Right kidney (tissue), 9 donors: Measurements from ENCODE around the gene NECTIN4.
"Not testable (repeated sequence)": the region's sequence is repeated elsewhere in the genome, so short reads cannot be mapped to it uniquely, and the experiment has no call there.

ENCODE experiments used
- DNase-seq: peaks from one replicate; pipeline ENCODE4 v3.0.0-alpha.2; 2016
- long read RNA-seq, 8 donors: transcript quantifications; one replicate each; lab custom pipeline, GENCODE V29; 2026

The NECTIN4 gene
- long read RNA-seq, donor 1 = 0 reads
- long read RNA-seq, donor 2 = 0 reads
- long read RNA-seq, donor 3 = 0 reads
- long read RNA-seq, donor 4 = 0 reads
- long read RNA-seq, donor 5 = 0 reads
- long read RNA-seq, donor 6 = 0 reads
- long read RNA-seq, donor 7, partial matches to known transcripts = 0 of 1 reads
- long read RNA-seq, donor 7, other reads (novel, unspliced or antisense) = 0 of 1 reads
- long read RNA-seq, donor 8 = 0 reads

DNA sequence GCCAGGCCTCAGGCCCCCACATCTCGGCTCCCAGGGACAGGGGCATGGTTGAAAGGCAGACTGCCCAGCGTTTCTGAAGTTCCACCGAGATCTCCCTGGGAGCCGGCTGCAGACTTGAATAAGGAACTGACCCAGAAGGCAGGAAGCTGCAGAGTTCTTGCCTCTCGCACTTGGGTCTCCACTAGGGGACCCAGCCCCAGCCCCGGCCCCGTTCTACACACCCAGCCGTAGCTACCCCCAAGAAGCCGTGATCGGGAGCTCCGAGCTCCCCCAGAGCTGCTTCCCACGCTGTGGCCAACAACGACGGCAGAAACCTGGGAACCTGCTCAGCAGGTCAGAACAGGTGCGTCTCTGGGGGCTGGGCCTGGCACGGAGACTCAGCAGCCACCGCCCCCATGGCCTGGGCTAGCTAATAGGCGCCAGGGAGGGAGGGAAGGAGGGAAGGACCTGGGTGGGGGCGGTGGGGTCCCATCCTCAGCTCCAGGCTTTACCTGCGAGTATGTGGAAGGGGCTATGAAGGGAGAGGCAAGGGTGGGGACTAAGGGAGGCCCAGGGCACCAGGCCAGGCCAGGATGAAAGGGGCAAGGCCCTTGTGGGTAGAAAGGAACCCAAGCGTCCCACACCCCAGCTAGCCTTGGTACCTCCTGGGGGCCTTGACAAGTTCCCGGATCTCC lies at the start of gene NECTIN4:
NECTIN4 (minus strand) TSS at position 308 of the 674 bp plus-strand sequence; CDS start at position 46, 262 bp downstream.
- peak; percentile 42 for DNase-seq

GRCh38 chr1:161138431-161138830 lies 49.1 kb upstream of the NECTIN4 start:
- DNase-seq = no peak

DNA sequence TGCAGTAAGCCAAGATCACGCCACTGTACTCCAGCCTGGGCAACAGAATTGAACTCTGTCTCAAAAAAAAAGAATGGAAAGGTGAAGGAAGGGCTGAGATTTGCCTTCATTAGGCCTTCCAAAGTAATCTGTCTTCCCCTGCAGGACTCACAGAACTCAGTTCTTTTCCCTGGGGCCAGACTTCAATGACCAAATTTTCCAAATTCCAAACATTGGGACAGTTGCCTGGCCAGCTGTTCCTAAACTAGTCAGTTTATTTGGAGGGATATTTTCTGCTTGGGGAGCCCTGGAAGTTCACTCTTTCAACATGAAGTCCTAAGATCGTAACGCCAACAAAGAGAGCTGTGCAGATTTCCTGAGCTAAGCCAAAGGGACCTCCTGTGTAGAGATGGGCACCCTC lies 48.5 kb upstream of the NECTIN4 start:
- DNase-seq = no peak

DNA sequence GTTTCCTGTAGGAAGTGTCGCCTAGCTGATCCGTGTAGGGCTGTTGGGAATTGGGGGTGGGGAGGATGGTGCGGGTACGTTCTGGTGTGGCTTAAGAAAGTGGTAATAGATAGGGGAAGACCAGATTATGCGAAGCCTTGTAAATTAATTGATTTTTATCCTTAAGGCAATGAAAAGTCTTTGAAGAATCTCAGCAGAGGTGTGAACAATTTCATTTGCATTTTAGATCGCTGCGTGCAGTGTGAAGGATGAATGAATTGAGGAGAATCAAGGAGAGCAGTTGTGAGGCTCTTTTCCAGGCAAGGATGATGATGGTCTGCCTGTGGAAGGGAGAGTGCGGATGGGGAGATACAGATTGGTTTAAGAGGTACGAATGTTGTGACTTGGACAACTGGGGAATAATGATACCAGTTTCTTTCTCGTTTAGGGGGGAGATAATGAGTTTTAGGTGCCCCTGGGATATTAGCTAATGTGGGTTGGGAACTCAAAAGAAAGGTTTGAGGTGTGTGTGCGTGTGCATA lies 43.9 kb upstream of the NECTIN4 start:
- no peak for DNase-seq

DNA sequence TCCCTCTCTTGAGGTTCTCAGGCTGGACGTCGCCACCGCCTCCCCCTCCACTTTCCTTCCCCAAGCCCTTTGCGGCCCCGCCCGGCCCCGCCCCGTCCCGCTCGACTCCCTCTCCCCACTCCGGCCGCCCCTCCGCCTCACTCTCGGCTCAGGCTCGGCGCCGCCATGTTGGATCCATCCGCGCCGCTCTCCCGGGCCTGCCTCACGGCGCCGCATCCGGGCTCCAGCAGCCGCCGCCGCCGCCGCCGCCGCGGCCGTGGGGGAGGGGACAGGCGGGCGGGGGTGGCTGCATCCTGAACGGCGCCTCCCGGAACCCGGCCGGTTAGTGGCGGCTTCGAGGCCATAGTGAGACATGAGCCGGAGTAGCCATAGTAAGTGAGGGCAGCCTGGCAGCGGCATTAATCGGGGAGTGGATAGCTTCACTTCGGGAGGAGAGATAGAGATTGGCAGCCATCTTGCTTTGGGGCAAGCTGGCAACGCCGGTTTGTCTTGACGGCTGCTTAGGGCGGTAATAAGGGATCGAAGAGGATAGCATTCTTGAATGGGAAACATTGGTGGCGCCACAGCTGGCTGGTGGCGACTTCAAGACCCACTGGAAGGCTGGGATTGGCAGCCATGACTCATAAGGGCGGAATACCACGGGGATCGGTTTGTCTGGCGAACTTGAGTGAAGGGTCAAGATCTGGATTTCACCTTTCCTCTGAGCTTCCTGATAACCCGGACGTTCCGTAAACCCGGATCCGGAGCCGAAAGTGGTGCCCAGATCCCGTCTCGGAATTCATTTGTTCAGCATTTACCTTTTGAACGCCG lies 43.3 kb upstream of the NECTIN4 start, which contains the start of gene DEDD:
DEDD (minus strand) TSS at position 258 of the 810 bp plus-strand sequence. CDS start 8,205 bp downstream, outside the sequence.
- DNase-seq = peak; percentile 96

DNA sequence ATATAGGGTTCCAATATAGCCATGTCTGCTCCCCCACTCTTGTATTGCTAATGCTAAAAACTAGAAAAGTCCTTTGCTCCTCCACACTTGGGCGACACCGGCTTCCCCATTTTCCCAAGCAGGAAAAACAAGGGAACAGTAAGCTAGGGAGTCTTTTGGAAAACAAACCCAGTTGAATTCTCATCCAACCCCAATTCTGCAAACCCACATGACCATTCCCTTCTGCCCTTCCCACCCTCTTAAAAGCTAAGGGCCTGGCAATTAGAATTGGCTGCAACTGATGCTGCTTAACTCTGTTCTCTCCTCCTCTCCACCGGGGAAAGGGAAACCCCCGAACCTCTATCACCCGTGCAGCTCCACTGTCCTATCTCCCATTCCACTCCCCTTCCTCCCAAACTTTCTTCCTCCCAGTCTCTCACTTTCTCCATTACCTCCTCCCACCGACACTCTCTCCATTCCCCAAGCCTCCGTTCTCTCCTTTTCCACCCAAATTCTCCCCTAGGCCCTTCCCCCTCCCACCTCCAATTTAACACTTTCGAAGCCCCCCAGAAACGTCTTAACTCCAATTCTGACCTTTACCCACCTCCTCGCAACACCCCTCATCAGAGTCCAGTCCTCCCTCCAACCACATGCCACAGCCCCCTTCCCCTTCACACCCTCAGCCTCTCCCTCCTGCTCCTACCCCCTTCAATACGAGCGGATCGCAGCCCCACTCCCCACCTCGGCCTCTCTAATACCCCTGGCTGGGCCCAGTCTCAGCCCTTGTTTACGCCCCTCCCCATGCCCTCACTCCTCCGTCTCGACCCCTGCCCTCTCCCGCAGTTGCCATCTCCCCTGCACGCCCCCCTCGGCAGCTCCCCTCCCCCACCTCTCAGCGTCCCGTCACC lies 42.4 kb upstream of the NECTIN4 start:
- DNase-seq = peak; percentile 64

- DNase-seq = no peak
These were observed 40.9 kb upstream of the NECTIN4 start for GRCh38 chr1:161130266-161130665.

DNA sequence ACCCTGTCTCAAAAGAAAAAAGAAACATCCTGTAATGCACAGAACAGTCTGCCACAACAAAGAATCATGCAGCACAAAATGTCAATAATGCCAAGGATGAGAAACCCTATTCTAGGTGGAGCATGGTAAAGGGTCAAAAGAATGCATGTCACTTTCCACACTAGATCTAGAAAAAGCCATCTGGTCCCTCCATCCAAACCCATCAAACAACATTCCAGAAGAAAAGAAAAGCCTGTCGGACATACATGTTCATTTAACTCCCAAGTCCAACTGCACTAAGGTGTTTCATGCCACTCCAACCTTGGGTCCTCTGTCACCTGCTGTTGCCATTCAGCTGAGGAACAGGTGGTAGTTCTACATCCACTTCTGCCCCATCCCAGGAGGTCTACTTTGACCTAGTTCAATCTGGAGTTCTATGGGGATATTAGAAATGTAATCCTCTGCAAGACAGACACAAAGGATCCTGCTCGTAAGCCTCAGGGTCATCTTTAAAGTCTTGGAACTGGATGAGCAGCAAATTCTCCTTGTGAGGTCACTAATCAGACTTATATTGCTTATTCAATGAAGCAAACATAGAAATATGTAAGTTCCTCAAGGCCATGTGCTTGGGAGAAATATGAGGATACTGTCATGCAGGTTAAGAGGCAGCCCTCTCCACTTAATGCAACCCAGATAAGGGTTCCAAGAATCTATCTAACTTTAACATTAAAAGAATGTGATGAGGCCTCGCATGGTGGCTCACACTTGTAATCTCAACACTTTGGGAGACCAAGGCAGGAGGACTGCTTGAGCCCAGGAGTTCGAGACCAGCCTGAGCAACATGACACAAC lies 39.4 kb upstream of the NECTIN4 start:
- no peak for DNase-seq

GRCh38 chr1:161127649-161128048 lies 38.3 kb upstream of the NECTIN4 start:
- DNase-seq = no peak

GRCh38 chr1:161122967-161123366 lies 33.6 kb upstream of the NECTIN4 start:
- no peak for DNase-seq

DNA sequence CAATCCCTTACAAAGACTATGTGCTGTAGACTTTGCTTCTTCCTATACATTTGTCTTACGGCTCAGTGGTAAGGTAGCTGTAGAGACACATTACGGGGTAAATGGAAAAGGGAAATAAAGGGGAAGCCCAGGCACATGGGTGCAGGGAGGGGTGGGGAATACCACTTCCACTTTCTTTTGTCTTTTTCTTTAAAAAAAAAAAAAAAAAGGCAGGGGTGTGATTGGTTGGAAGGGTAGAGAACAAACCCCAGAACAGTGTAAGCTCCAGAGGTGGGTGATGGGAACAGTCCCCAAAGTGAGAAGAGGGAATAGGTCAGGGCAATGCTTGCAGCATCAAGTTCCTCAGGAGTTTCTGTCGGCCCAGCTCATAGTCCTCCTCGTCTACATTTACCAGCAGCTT lies 32.5 kb upstream of the NECTIN4 start:
- no peak for DNase-seq

- no peak for DNase-seq
These were observed 31.8 kb upstream of the NECTIN4 start for GRCh38 chr1:161121042-161121650.

- DNase-seq = peak; percentile 19
These were observed 29.9 kb upstream of the NECTIN4 start for GRCh38 chr1:161119092-161119903.

GRCh38 chr1:161117759-161118581 lies 28.6 kb upstream of the NECTIN4 start, which contains the start of the genes NIT1 and PFDN2:
TSS of gene NIT1 (plus strand) at chr1:161118105. CDS start at chr1:161118177, 72 bp downstream.
TSS of gene PFDN2 (minus strand) at chr1:161118037. CDS start at chr1:161118026, 11 bp downstream.
- peak; percentile 94 for DNase-seq

DNA sequence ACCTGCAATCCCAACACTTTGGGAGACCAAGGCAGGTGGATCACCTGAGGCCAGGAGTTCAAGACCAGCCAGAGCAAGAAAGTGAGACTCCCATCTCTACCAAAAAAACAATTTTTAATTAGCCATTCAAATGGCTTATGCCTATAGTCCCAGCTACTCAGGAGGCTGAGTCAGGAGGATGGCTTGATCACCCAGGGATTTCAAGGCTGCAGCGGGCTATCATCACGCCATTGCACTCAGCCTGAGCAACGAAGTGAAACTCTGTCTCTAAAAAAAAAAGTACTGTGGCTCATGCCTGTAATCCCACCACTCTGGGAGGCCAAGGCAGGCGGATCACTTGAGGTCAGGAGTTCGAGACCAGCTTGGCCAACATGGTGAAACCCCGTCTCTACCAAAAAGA lies 26.6 kb upstream of the NECTIN4 start:
- DNase-seq = not testable (repeated sequence)

GRCh38 chr1:161115132-161115711 lies 25.9 kb upstream of the NECTIN4 start:
- no peak for DNase-seq

DNA sequence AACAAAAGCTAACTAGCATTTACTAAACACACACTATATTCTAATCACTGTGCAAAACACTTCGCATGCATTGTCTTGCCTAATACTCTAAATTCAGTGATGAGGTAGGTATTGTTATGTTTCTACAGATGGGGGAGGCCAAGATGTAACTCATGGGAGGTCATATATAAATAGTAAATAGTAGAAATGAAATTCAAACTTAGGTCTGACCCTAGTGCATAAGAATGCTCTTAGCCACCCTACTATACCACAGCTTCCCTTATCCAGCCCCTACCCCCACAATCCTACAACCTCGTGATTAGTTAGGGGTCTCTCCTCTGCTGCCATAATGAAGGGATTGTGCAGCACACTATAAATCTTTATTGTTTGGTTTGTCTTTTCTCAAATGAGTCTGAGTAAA lies 25.2 kb upstream of the NECTIN4 start:
- DNase-seq = no peak

GRCh38 chr1:161113915-161114314 lies 24.6 kb upstream of the NECTIN4 start:
- DNase-seq = no peak
